GM12878 (cell line): ENCODE results near the gene WNT3A.

Source experiments
- CBFB ChIP-seq: IDR thresholded peaks from 2 replicates; pipeline ENCODE4 v1.6.1; 2016; ENCODE audit warnings: antibody characterized with exemption, low read depth
- CEBPB ChIP-seq, 2 experiments: fragments of 150-350 bp in 1 of 2; IDR thresholded peaks; 2 replicates each; pipeline ENCODE4 v1.6.1; 2012 to 2014; ENCODE audit warnings: low read depth in 2 of 2, low read length in 2 of 2, borderline replicate concordance in 1 of 2, inconsistent platforms in 1 of 2
- JUND ChIP-seq: IDR thresholded peaks from 2 replicates; pipeline ENCODE4 v1.6.1; 2012; ENCODE audit warnings: low read depth, mild to moderate bottlenecking, low read length, improper control_type of control experiment, moderate library complexity
- SIX5 ChIP-seq: IDR thresholded peaks from 2 replicates; pipeline ENCODE4 v1.6.1; 2011; ENCODE audit warnings: mild to moderate bottlenecking, low read depth, low read length, moderate library complexity; ENCODE audit not compliant: severe bottlenecking
- SRF ChIP-seq, 2 experiments: IDR thresholded peaks; 2 replicates each; pipeline ENCODE4 v1.6.1; 2011; ENCODE audit warnings: low read depth in 2 of 2, low read length in 2 of 2, mild to moderate bottlenecking in 1 of 2, moderate library complexity in 1 of 2
- TCF7 ChIP-seq: IDR thresholded peaks from 2 replicates; pipeline ENCODE4 v1.6.1; 2014; ENCODE audit warnings: antibody characterized with exemption, borderline replicate concordance
- YY1 ChIP-seq: IDR thresholded peaks from 2 replicates; pipeline ENCODE4 v1.6.1; 2011; ENCODE audit warnings: low read depth, mild to moderate bottlenecking, low read length
- ZNF274 ChIP-seq: IDR thresholded peaks from one replicate; pipeline ENCODE4 v1.8.0; 2011; ENCODE audit not compliant: insufficient read length, insufficient read depth
- TF ChIP-seq, protein P1 (sequence below), 3 experiments: IDR thresholded peaks in 2 of 3; conservative IDR thresholded peaks in 1 of 3; 2 replicates each; pipeline ENCODE4 v1.5.1; 2011; ENCODE audit warnings: low read depth in 3 of 3, low read length in 3 of 3, mild to moderate bottlenecking in 3 of 3, control low read depth in 2 of 3, moderate library complexity in 2 of 3, inconsistent platforms in 1 of 3, mixed read lengths in 1 of 3; ENCODE audit not compliant: control insufficient read depth in 2 of 3, insufficient read depth in 1 of 3; ENCODE audit errors: extremely low read depth in 1 of 3
- TF ChIP-seq, protein P2 (sequence below): fragments of 450-650 bp; IDR thresholded peaks from 2 replicates; pipeline ENCODE4 v1.6.1; 2017; ENCODE audit warnings: mild to moderate bottlenecking, low read depth, inconsistent platforms; ENCODE audit not compliant: poor library complexity, severe bottlenecking
- TF ChIP-seq, protein P3 (sequence below): IDR thresholded peaks from 2 replicates; pipeline ENCODE4 v1.6.1; 2012; ENCODE audit warnings: low read depth, low read length, improper control_type of control experiment
- TF ChIP-seq, protein P4 (sequence below): fragments of 450-650 bp; IDR thresholded peaks from 2 replicates; pipeline ENCODE4 v1.6.1; 2018; ENCODE audit warnings: mild to moderate bottlenecking, low read depth, moderate library complexity; ENCODE audit not compliant: partially characterized antibody

DNA sequence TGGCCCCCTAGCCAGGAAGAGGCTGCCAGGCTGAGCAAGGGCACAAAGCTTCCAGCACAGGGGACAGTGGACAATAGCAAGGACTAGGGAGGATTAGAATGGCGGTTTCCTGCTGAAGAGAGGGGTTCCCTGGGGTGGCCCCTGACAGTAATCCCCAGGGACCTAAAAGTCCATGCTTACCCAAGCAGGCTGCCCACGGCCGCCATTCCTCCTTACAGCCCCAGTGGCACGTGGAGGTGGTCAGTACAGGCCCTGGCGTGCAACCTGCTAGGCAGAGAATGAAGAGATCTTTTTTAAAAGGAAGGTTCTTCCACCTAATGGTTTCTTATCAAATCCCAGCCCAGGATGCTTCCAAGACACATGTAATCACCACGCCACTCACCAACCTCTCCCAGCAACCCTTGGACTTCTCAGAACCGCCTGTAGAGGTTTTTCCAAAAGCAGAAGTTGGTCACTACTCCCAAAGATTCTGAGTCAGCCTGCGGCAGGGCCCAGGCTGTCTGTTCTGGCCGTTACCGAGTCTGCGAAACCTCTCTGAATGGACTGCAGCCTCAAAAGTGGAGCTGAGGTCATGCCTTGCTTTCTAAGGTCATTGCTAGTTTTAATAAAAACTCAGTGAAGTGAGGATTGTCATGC, 101.4 kb downstream of the WNT3A start:
- TF ChIP-seq, protein P1, sequence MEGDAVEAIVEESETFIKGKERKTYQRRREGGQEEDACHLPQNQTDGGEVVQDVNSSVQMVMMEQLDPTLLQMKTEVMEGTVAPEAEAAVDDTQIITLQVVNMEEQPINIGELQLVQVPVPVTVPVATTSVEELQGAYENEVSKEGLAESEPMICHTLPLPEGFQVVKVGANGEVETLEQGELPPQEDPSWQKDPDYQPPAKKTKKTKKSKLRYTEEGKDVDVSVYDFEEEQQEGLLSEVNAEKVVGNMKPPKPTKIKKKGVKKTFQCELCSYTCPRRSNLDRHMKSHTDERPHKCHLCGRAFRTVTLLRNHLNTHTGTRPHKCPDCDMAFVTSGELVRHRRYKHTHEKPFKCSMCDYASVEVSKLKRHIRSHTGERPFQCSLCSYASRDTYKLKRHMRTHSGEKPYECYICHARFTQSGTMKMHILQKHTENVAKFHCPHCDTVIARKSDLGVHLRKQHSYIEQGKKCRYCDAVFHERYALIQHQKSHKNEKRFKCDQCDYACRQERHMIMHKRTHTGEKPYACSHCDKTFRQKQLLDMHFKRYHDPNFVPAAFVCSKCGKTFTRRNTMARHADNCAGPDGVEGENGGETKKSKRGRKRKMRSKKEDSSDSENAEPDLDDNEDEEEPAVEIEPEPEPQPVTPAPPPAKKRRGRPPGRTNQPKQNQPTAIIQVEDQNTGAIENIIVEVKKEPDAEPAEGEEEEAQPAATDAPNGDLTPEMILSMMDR (IDR thresholded peaks at IDR 0.05 in 2 of 3, conservative IDR thresholded peaks at IDR 0.05 in 1 of 3; ENCODE audit: control insufficient read depth in 2 of 3, extremely low read depth in 1 of 3, insufficient read depth in 1 of 3, low read depth in 3 of 3, low read length in 3 of 3): no peak
- TF ChIP-seq, protein P2, sequence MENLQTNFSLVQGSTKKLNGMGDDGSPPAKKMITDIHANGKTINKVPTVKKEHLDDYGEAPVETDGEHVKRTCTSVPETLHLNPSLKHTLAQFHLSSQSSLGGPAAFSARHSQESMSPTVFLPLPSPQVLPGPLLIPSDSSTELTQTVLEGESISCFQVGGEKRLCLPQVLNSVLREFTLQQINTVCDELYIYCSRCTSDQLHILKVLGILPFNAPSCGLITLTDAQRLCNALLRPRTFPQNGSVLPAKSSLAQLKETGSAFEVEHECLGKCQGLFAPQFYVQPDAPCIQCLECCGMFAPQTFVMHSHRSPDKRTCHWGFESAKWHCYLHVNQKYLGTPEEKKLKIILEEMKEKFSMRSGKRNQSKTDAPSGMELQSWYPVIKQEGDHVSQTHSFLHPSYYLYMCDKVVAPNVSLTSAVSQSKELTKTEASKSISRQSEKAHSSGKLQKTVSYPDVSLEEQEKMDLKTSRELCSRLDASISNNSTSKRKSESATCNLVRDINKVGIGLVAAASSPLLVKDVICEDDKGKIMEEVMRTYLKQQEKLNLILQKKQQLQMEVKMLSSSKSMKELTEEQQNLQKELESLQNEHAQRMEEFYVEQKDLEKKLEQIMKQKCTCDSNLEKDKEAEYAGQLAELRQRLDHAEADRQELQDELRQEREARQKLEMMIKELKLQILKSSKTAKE: no peak
- TF ChIP-seq CEBPB (IDR thresholded peaks at IDR 0.05; ENCODE audit: borderline replicate concordance in 1 of 2, low read depth in 2 of 2, low read length in 2 of 2) (no peak), SRF (IDR thresholded peaks at IDR 0.05; ENCODE audit: low read depth in 2 of 2, low read length in 2 of 2) (no peak), CBFB (no peak), TCF7 (no peak), SIX5 (no peak), ZNF274 (no peak), JUND (no peak), YY1 (no peak)
- TF ChIP-seq, protein P3, sequence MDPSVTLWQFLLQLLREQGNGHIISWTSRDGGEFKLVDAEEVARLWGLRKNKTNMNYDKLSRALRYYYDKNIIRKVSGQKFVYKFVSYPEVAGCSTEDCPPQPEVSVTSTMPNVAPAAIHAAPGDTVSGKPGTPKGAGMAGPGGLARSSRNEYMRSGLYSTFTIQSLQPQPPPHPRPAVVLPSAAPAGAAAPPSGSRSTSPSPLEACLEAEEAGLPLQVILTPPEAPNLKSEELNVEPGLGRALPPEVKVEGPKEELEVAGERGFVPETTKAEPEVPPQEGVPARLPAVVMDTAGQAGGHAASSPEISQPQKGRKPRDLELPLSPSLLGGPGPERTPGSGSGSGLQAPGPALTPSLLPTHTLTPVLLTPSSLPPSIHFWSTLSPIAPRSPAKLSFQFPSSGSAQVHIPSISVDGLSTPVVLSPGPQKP: no peak
- TF ChIP-seq, protein P4, sequence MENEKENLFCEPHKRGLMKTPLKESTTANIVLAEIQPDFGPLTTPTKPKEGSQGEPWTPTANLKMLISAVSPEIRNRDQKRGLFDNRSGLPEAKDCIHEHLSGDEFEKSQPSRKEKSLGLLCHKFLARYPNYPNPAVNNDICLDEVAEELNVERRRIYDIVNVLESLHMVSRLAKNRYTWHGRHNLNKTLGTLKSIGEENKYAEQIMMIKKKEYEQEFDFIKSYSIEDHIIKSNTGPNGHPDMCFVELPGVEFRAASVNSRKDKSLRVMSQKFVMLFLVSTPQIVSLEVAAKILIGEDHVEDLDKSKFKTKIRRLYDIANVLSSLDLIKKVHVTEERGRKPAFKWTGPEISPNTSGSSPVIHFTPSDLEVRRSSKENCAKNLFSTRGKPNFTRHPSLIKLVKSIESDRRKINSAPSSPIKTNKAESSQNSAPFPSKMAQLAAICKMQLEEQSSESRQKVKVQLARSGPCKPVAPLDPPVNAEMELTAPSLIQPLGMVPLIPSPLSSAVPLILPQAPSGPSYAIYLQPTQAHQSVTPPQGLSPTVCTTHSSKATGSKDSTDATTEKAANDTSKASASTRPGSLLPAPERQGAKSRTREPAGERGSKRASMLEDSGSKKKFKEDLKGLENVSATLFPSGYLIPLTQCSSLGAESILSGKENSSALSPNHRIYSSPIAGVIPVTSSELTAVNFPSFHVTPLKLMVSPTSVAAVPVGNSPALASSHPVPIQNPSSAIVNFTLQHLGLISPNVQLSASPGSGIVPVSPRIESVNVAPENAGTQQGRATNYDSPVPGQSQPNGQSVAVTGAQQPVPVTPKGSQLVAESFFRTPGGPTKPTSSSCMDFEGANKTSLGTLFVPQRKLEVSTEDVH: no peak
